ENCODE data around the gene LIMCH1.
"Not testable (repeated sequence)": the region's sequence is repeated elsewhere in the genome, so short reads cannot be mapped to it uniquely, and the experiment has no call there.

LIMCH1 gene

DNA sequence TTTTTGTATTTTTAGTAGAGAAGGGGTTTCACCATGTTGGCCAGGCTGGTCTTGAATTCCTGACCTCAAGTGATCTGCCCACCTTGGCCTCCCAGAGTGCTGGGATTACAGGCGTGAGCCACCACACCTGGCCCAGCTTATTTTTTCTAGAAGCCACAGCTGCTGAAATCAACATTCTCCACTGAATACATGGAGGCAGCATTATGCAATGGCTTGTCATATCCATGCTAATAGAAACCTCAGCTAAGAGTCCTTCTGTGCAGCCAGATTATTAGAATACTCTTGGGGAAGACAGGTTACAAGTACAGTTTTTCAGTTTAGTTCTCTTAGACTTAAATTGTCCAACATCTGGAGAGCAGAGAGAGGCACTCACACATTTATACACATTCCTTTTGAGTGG lies 104.8 kb downstream of the LIMCH1 start:
- not testable (repeated sequence) for DNase-seq (ENCODE audit: low spot score)

DNA sequence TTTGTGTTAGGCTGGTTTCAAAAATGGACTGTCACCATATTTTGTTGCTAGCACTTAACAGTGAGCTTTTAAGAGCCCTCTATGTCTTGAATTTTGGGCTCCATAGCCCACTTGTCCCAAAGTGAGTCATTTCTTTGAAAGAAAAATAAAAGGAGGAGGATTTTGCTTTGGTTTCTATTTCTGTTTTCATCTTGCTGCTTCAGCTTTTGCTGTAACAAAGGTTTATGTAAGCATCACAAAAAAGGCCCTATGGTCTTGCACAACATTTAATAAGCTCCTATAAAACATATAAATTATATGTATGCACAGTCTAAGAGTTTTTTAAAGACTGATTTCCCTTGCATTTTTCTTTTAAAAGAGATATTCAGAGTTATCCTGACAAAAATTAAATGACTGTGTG lies 105.4 kb downstream of the LIMCH1 start:
- no peak for DNase-seq (ENCODE audit: low spot score)

DNA sequence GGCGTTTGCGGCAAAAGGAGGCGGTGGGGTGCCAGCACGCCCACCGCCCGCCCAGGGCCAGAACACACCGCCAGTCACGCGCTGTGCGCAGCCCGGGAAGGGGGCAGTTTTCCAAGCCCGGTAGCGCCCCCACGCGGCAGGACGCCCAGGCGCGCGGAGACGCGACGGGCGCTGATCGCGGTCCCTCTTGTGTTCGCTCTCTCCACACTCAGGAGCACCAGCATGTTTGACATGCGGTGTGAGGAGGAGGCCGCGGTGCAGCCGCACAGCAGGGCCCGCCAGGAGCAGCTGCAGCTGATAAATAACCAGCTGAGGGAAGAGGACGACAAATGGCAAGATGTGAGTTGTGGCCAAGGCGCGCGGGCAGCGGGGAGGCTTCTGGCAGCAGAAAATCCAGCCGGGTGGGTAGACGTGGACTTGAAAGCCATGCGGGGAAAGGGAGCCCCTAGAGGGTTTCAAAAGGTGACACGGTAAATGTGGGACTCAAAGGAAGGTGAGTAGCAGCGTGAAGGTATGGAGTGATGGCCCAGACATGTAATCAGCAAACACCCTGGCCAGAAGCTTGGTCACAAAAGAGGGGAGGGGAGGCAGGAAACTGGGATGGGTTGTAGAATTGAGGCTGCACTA lies 106.4 kb downstream of the LIMCH1 start:
- peak; percentile 85 for DNase-seq (ENCODE audit: low spot score)

DNA sequence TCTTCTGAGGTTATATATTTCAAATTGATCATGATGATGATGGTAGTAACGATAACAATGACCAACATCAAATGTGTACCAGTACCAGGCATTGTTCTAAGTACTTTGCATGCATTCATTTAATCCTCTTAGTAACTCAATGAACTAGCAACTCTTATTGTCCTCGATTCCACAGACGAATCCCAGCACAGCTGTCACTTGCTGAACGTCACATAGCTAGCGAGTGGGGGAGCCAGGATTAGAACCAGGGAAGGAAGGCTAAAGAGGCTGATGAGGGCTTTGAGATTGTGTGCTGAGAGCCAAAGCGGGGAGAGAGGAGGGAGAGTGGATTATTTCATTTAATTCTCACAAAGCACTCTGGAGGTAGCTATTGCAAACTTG lies 106.9 kb downstream of the LIMCH1 start:
- no peak for DNase-seq (ENCODE audit: low spot score)

DNA sequence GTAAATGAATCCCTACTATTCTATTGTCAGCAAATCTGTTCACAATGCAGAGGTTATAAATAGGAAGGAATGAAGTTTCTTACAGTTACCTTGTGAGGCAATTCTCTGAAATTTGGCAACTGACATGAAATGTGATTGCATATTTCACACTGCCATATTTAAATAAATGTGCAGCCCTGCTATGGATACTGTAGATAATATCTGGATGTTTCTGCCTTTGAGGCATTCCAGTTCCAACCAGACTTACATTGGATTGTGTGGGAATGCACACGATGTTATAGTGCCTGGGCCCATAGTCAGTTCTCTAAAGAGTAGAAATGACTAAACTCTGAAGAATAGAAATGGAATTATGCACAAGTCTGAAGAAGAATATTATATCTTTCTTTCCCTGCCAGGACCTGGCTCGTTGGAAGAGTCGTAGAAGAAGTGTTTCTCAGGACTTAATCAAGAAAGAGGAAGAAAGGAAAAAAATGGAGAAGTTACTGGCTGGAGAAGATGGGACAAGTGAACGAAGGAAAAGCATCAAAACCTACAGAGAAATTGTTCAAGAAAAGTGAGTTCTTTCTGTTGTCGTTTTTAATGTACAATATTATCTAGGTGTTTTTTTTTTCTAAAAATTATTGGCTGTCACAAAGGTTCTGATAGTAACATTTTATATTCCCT lies 107.9 kb downstream of the LIMCH1 start:
- no peak for DNase-seq (ENCODE audit: low spot score)

DNA sequence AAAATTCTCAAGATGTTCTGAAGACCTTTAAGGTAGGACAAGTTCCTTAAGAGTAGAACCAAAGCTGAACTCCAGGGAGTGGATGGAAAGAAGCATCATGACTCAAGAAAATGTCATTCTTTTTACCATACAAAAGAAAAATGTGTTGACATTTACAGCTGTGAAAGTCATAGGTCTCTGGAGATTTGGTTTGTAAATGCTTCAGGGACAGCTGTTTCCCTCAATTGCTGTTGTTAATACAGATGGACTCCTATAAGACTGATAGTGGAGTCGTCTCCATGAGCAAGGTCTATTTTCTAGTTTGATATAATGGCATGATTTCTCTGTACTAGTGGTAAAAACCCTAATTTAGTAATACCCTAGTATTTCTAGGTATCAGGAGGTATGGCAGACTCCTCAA lies 108.9 kb downstream of the LIMCH1 start:
- no peak for DNase-seq (ENCODE audit: low spot score)

DNA sequence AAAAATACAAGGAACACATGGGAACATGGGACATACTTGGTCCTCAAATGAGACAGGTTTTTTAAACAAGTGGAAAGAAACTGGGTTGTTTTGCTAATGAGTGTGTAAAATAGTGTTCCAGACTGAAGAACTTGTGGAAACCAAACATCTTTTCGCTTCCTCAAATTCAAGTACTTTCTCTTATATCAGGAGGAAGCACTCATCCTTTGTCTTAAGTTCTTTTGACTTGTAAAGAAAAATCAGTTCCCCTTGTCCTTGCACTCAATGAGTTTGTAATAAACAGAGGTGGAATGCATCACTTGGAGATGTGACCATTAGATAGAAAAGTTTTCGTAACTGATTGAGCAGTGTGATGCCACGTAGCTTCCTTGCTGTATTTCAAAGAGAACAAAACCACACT lies 109.4 kb downstream of the LIMCH1 start:
- no peak for DNase-seq (ENCODE audit: low spot score)

DNA sequence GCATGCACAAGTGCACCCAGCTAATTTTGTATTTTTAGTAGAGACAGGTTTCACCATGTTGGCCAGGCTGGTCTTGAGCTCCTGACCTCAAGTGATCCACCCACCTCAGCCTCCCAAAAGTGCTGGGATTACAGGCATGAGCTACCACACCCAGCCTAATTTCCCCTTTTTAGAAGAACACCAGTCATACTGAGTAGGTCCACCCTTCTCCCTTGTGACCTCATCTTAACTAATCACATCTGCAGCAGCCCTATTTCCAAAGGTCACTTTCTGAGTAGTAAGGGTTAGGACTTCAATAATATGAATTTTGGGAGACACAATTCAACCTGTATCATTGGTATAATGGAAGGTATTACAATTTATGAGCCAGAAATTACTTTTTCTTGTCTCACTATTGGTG lies 113.2 kb downstream of the LIMCH1 start:
- not testable (repeated sequence) for DNase-seq (ENCODE audit: low spot score)

DNA sequence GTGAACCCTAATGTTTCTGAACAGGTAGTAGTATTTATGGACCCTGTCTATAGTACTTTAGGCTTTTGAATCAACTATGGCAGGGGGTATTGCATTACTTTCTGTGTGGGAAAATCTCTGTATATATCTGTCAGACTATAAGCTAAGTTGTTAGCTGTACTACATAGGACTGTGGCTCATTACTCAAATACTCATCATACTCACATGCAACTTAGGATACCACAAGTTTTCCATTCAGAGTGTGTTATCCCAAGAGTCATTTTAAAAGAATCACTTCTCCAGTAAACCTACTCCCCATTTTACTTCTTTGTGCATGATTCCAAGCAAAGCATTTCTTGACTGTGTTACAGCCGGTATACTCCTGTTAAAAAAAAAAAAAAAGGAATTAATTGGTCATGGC lies 115.0 kb downstream of the LIMCH1 start:
- no peak for DNase-seq (ENCODE audit: low spot score)

DNA sequence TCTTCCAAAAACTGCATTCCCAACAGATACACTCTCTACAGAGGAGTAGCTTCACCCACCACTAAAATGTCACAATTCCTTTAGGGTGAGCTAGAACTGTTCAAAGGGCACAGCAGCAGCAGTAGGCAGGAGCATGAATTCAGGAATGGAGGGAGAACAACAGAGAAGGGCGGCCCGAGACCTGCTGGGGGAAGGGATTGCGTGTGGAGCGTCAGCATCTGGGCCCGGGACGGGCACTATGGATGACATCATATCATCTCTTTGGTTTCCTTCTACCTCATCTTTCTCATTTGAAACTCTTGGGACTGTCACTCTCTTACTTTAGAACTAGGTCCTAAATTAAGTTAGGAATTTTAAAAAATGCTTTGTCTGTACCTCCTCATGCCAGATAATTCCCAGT lies 115.6 kb downstream of the LIMCH1 start:
- DNase-seq (ENCODE audit: low spot score): no peak

DNA sequence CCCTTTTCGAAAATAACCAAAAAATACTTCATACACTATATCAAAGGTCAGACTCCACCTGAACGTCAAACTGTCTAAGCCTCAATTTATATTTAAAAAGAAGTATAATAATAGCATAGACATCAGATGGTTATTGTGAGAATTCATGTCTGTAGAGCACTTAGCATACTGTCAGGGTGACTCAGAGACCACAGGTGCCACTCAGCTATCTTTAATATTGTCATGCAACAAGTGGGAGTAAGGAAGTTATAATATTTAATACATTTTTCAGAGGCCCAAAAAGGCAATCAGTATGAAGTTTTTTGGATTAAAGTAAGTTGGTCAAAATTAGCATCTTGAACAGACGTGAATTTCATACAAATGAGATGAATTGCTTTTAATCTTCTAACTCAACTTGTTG lies 117.2 kb downstream of the LIMCH1 start:
- DNase-seq (ENCODE audit: low spot score): no peak

DNA sequence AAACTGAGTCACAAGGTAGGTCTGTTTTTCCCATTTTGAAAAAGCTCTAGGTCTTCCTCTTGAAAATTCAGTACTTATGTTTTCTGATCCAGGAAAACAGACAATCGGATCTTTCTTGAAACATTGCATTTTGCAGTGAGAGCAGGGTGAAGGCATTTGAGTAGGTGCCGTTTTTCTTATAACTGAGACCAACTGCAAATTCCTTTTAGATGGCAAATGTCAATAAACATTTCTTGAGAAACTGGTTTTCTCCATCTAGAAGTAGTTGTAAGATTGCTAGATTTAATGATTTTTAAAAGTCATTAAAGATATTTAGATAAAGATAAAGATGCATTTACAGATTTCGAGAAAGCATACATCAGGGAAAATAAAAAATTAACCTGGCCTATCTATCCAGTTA lies 118.1 kb downstream of the LIMCH1 start:
- DNase-seq (ENCODE audit: low spot score): no peak

DNA sequence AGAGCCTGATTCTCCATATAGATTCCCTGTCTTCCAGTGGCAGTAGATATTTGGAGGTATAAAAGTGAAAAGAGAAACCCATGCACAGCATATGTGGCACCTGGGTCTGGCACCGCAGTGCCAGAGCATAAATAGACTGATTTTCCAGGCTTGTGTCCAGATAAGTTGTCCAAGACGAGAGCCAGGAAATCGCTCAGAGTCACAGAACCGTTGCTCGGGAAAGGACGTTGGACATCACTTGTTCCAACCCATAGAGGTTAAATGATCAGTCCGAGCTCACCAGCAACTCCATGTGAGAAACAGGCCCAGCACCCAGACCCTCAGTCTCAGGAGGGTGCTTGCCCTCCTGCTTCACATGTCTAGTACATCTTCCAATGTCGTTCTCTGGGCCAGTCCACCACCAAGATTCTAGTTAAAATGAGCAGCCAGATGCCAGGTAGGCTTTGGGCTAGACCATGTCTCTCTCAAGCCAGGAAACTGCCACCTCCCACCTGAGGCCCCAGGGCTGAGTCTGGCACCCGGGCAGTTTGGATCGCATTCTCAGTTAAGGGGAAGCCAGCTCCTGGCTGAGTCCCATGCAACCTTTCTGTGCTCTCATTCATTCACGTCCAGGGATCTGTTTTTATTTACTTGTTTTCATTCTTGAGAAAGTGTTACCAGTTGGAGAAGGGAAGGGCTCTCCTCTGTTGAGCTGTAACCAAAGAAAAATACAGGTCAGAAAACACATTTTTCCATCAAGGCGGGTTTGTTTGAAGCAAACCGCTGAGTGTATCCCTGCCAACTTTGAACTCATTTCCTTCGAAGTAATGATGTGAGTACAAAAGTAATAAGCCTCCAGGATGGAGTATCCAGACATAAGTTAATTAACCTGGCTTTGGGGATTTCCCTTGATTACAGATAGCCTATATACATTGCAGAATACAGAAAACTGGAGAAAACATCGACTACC lies 118.9 kb downstream of the LIMCH1 start:
- no peak for DNase-seq (ENCODE audit: low spot score)

DNA sequence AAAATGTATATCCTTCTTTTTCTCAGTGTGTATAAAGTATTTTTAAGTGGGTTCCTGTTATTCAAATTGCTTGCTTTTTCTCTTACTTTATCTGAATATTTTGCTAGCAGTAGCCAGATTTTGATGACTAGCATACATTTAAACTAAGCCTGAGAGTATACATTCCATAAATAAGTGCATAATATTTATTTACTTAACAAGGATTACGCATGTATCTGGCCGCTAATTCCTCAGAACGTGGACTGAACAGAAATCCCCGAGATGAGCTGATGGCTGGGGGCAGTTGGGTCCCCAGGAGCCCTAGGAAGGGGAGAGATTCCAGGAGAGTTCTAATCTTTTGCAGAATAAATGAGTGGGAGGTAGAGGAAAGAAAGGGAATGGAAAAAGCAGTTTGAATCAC lies 119.6 kb downstream of the LIMCH1 start:
- no peak for DNase-seq (ENCODE audit: low spot score)

DNA sequence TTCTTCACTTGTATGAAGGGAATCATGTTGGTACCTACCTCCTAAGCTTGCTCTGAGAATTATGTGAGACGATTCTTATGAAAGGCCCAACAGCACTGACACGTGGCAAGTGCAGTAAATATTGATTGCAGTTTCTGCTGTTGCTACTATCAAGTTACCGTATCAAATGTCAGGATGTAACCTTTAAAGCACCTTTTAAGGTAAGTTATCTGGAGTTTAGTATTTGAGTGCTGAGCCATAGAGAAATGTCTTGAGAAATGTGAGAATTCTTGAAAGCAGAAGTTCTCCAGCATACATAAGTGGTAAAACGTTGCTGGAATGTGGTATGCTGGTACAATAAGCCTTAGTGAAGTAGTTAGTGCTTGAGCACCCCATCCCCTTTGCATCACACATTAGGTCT lies 120.2 kb downstream of the LIMCH1 start:
- no peak for DNase-seq (ENCODE audit: low spot score)

DNA sequence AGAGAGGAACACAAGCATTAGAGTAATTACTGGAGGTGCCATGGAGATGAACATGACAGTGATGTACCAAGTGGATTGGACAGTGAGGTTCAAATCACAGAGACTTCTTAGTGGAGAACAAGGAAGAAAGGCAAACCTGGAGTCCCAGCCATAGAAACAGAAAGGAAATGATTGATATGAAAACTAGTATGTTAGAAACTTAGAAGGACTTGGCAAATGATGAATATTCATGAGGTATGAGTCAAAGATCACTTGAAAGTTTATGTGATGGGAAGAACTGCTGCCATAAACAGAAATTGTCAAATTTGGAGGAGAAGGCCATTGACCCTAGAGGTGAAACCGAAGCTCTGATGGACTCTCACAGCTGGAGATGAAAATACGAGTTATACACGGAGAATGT lies 122.4 kb downstream of the LIMCH1 start:
- no peak for DNase-seq (ENCODE audit: low spot score)

DNA sequence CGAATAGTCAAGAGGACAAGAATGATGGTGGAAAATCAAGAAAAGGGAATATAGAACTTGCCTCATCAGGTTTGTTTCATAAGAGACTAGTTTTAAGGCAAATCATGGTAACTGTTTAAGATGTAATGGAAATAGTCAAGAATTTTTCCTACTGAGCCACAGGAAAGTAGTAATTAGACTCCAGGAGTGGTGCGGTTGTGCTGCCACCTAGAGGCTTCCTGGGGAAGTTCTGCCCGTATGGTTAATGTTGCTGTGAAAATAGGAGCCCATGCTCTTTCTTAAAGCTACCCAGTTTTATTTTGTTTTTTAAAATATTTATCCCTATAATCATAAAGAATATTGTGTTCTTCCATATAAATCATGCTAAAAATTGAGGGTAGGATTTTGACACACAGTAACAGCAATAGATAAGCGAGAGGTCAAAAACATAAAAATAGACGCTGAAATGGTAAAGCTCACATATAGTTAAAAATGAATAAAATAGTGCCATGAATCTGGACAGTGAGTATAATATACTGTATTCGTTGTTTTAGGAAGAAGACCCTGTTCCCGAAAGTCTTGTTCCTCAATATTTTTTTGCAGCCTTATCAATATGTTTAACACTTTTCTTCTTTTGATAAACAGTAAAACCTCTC lies 123.6 kb downstream of the LIMCH1 start:
- no peak for DNase-seq (ENCODE audit: low spot score)

DNA sequence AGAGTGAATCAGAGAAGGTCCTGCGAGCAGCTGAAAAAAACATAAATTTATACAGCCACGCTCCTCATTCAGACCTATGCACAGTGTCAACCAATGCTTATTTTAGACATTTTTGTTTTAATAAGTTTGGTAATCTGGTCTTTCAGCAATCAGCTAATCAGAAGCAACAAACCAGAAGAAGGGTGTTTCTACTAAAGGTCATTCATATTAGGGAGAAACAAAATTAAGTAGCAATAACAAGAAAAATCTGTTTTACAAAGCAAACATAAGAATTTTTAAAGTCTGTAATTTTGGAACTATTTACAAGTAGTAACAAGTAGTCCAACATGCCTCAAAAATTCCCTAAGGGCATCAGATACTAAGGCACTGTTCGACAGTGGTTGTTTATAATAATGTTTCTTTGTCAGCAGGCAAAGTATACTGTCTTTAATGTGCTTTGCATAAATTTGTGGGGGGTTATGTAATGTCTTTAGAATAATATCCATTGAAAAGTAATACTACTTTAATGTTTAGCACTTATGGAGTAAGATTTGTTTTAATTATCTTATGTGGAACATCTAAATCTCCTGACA lies 127.8 kb downstream of the LIMCH1 start:
- DNase-seq (ENCODE audit: low spot score): no peak

DNA sequence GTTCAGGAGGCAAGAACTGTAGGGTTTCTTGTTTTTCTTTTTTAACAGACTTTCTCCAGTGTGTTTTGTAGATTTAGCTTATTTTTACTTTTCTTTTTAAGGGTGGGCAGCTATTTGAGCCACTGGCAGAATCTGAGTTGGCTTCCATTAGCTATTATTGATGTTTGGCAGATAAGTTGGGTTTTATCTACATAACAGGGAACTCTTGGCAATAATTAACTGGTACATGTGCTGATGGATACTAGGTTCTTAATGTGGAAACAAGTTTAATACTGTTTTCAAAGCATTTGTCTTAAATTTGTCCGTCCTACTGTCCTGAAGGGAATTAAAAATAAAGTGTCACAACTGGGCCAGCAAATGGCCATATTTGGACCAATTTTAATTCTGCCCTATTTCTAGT lies 130.1 kb downstream of the LIMCH1 start:
- DNase-seq (ENCODE audit: low spot score): no peak

DNA sequence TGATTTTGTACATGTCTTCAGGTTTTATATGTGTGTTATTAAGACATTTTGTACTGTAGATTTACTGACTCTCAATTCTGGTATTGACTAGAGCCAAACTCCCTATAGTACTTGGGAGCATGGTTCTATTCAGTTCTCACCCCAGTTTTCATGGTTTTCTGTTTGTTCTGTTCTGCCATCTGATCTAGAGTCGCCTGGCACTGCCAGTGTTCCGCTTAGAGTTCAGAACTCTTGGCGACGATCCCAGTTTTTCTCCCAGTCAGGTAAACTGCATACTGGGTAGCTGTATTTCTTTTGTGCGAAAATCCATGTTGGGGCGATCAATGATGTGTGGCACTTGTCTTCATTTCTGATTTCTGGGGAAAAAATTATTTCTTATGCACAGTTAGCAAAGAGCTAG lies 132.6 kb downstream of the LIMCH1 start:
- DNase-seq (ENCODE audit: low spot score): no peak

DNA sequence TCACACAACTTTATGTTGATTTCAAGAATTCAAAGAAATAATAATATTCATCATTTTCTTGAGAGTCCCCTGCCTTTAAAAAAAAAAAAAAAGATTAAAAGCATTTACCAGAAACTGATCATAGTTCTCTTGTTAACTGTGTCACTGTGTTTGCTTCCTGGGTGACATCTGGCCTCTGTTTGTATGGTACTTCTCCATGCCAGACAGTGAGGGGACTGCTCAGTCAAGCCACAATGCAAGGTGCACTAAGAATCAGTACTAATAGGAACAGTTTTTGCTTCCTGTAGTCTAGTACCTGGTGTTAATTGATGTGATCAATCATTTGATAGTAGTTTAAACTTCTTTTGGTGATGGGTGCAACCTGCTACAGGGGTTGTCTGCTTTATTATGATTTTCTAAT lies 133.0 kb downstream of the LIMCH1 start:
- no peak for DNase-seq (ENCODE audit: low spot score)

DNA sequence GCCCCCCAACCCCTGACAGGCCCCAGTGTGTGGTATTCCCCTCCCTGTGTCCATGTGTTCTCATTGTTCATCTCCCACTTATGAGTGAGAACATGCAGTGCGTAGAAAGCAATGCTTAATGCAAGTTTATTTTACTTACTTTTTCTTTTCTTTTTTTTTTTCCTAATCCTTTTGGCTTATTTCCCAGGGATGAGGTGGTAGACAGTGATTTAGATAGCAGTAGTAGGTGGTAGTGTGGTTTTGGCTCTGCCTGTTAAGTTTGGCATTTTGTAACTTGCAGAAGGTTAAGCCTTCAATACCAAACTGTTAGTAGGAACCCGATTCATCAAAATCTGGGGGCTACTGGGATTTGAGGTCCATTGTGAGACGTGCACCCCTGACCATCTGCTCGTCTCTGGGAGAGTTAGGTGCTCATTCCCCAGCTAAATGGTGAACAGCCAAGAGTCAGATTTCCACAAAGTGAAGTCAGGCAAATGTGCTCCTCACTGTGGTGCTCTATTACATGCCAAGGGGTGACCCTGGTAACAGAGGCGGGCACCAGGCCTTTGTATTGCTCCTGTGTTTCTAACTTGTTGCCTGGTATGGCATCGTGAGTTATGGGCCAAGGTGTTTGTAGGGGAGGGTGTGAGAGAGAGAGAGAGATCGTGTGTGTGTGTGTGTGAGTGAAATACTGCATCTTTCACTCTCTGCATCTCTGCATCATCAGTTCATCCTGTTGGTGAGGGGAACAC lies 140.3 kb downstream of the LIMCH1 start:
- no peak for DNase-seq (ENCODE audit: low spot score)

Data from left forelimb (tissue), 1 donor.